GM23338 (cell line): ENCODE results near the gene TEDC2. TPM values are rescaled to one million over a fixed set of nuclear protein-coding genes. Genes with fewer than 3 reads are reported as not detected.

ENCODE experiments used
- ATAC-seq: fragments of 200-7000 bp; cut with Tn5 transposase; 3 replicates; pipeline ENCODE4 v1.9.1; 2020
- DNase-seq: peaks from one replicate; pipeline ENCODE4 v3.0.0-alpha.2; 2015; ENCODE audit warnings: low spot score
- H2AFZ ChIP-seq: fragments of 200-600 bp; sonication (generic); 2 replicates; pipeline ENCODE4 v1.8.0; 2016; ENCODE audit warnings: antibody characterized with exemption, mild to moderate bottlenecking, moderate library complexity
- H3F3A ChIP-seq: fragments of 200-600 bp; sonication (generic); replicated peaks from 2 replicates; pipeline ENCODE4 v1.8.0; 2017; ENCODE audit warnings: antibody characterized with exemption, mixed run types, low read depth
- H3K27ac ChIP-seq: fragments of 200-600 bp; sonication (generic); 2 replicates; pipeline ENCODE4 v1.6.1; 2016; ENCODE audit warnings: low read depth
- H3K27me3 ChIP-seq: fragments of 200-600 bp; sonication (generic); 2 replicates; pipeline ENCODE4 v1.8.0; 2016; ENCODE audit warnings: mild to moderate bottlenecking, mixed run types, moderate library complexity; ENCODE audit not compliant: insufficient read depth
- H3K36me3 ChIP-seq: fragments of 200-600 bp; sonication (generic); 2 replicates; pipeline ENCODE4 v1.8.0; 2016; ENCODE audit warnings: mild to moderate bottlenecking; ENCODE audit not compliant: insufficient read depth
- H3K4me1 ChIP-seq: fragments of 200-600 bp; sonication (generic); 2 replicates; pipeline ENCODE4 v1.8.0; 2016; ENCODE audit warnings: mild to moderate bottlenecking, moderate library complexity; ENCODE audit not compliant: insufficient read depth
- H3K4me2 ChIP-seq: fragments of 200-600 bp; sonication (generic); 2 replicates; pipeline ENCODE4 v1.7.1; 2017; ENCODE audit warnings: mixed run types
- H3K4me3 ChIP-seq: fragments of 200-600 bp; sonication (generic); 2 replicates; pipeline ENCODE4 v1.6.1; 2016; ENCODE audit warnings: mixed run types
- H3K79me2 ChIP-seq: fragments of 200-600 bp; sonication (generic); replicated peaks from 2 replicates; pipeline ENCODE4 v1.8.0; 2017; ENCODE audit warnings: mild to moderate bottlenecking; ENCODE audit not compliant: insufficient read depth
- H3K9me2 ChIP-seq: fragments of 200-600 bp; sonication (generic); 2 replicates; pipeline ENCODE4 v1.8.0; 2017; ENCODE audit not compliant: insufficient read depth
- H4K20me1 ChIP-seq: fragments of 200-600 bp; sonication (generic); replicated peaks from 2 replicates; pipeline ENCODE4 v1.8.0; 2017; ENCODE audit warnings: mild to moderate bottlenecking; ENCODE audit not compliant: insufficient read depth
- H3K27ac Mint-ChIP-seq: 2 replicates; pipeline ENCODE4 v1.8.0; 2020; ENCODE audit warnings: inconsistent platforms, mild to moderate bottlenecking, moderate library complexity, mixed read lengths
- H3K27me3 Mint-ChIP-seq: 3 replicates; pipeline ENCODE4 v1.8.0; 2022; ENCODE audit warnings: low read depth, mild to moderate bottlenecking, moderate library complexity, mixed read lengths, inconsistent platforms; ENCODE audit not compliant: insufficient read depth, poor library complexity
- H3K36me3 Mint-ChIP-seq: 3 replicates; pipeline ENCODE4 v1.8.0; 2021; ENCODE audit warnings: low read depth, mild to moderate bottlenecking, inconsistent platforms, moderate library complexity, mixed read lengths
- H3K4me1 Mint-ChIP-seq: 3 replicates; pipeline ENCODE4 v1.8.0; 2020; ENCODE audit warnings: mild to moderate bottlenecking, inconsistent platforms, mixed read lengths
- H3K4me3 Mint-ChIP-seq: 3 replicates; pipeline ENCODE4 v1.8.0; 2021; ENCODE audit warnings: moderate library complexity, mild to moderate bottlenecking, inconsistent platforms, mixed read lengths
- H3K9me3 Mint-ChIP-seq: 3 replicates; pipeline ENCODE4 v1.8.0; 2020; ENCODE audit warnings: moderate library complexity, mild to moderate bottlenecking, inconsistent platforms, mixed read lengths
- CREB1 ChIP-seq: fragments of 250-450 bp; sonication (Bioruptor Pico); IDR thresholded peaks from 2 replicates; pipeline ENCODE4 v1.5.0; 2020; ENCODE audit warnings: low read depth, mild to moderate bottlenecking, moderate library complexity
- EZH2 ChIP-seq: fragments of 200-600 bp; sonication (generic); IDR thresholded peaks from one replicate; pipeline ENCODE4 v1.8.0; 2017; ENCODE audit warnings: antibody characterized with exemption, mild to moderate bottlenecking, low read depth; ENCODE audit not compliant: unreplicated experiment
- EZH2phosphoT487 ChIP-seq: fragments of 200-600 bp; sonication (generic); IDR thresholded peaks from one replicate; pipeline ENCODE4 v1.8.1; 2018; ENCODE audit warnings: antibody characterized with exemption; ENCODE audit not compliant: unreplicated experiment
- JUNB ChIP-seq: IDR thresholded peaks from one replicate; pipeline ENCODE4 v1.6.1; 2016; ENCODE audit warnings: antibody characterized with exemption; ENCODE audit not compliant: unreplicated experiment
- NANOG ChIP-seq: IDR thresholded peaks from 2 replicates; pipeline ENCODE4 v1.6.1; 2016; ENCODE audit warnings: antibody characterized with exemption, borderline replicate concordance
- POLR2AphosphoS5 ChIP-seq: IDR thresholded peaks from 2 replicates; pipeline ENCODE4 v1.6.1; 2016; ENCODE audit warnings: antibody characterized with exemption, low read depth
- STAT1 ChIP-seq: IDR thresholded peaks from one replicate; pipeline ENCODE4 v1.6.1; 2016; ENCODE audit warnings: antibody characterized with exemption; ENCODE audit not compliant: unreplicated experiment
- ZNF114 ChIP-seq: fragments of 250-450 bp; sonication (Bioruptor Pico); IDR thresholded peaks from 2 replicates; pipeline ENCODE4 v1.5.0; 2020; ENCODE audit warnings: mild to moderate bottlenecking, moderate library complexity
- ZNF331 ChIP-seq: fragments of 250-450 bp; sonication (Bioruptor Pico); IDR thresholded peaks from 2 replicates; pipeline ENCODE4 v1.5.0; 2020; ENCODE audit warnings: low read depth, mild to moderate bottlenecking, moderate library complexity
- polyA plus RNA-seq: library from polyadenylated mRNA; unstranded; fragments of >200 nt; fragmentation: Nextera tagmentation; extraction: Ambion mirVana; gene quantifications from 2 replicates; pipeline ENCODE4 v1.2.1, GENCODE V29; 2016
- total RNA-seq: library from RNA; depleted of rRNA; stranded (reverse); fragments of >200 nt; shearing (Covaris generic); gene quantifications from 2 replicates; pipeline ENCODE4 v1.2.3, GENCODE V29; 2014
- TF ChIP-seq, protein P1 (sequence below): IDR thresholded peaks from 2 replicates; pipeline ENCODE4 v1.6.1; 2016; ENCODE audit warnings: antibody characterized with exemption
- TF ChIP-seq, protein P2 (sequence below), 2 experiments: fragments of 200-600 bp in 1 of 2; sonication (generic) in 1 of 2; conservative IDR thresholded peaks; 2 replicates each; pipeline versions ENCODE4 v1.5.1 to v1.6.1; 2016 to 2017; ENCODE audit warnings: antibody characterized with exemption in 2 of 2, low read depth in 2 of 2, mild to moderate bottlenecking in 2 of 2, moderate library complexity in 1 of 2
- TF ChIP-seq, protein P3 (sequence below): fragments of 250-450 bp; sonication (Bioruptor Pico); IDR thresholded peaks from 2 replicates; pipeline ENCODE4 v1.5.0; 2020; ENCODE audit warnings: mild to moderate bottlenecking, moderate library complexity

TEDC2 gene
- total and polyA plus RNA-seq, 2 experiments from 2014 or later: 50.6 to 98.9 TPM

DNA sequence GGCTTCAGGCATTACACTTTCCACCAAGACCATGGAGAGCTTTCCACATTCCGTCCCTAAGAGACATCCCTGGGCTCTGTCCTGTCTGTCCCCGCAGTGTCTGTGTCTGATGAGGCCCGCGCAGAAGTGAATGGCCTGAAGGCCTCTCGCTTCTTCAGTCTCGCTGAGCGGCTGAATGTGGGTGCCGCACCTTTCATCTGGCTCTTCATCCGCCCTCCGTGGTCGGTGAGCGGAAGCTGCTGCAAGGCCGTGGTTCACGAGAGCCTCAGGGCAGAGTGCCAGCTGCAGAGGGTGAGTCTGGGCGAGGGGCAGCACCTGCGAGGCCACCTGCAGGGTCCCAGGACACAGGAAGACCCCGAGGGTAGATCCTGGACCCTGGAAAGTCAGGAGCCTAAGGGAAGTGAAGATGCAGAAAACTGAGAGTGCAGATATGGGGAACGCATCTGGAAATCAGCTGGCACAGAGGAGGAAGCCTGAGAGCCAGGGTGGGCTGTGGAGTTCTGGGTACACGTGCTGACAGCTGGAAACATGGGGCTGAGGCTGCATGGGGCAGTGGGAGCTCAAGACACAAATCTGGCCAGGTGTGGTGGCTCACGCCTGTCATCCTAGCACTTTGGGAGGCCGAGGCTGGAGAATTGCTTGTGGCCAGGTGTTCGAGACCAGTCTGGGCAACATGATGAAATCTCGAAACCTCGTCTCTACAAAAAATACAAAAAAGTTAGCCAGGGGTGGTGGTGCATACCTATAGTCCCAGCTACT, 22.7 kb upstream of the TEDC2 start (continued):
- TF ChIP-seq POLR2AphosphoS5 (no peak), JUNB (no peak)
- TF ChIP-seq, protein P1, sequence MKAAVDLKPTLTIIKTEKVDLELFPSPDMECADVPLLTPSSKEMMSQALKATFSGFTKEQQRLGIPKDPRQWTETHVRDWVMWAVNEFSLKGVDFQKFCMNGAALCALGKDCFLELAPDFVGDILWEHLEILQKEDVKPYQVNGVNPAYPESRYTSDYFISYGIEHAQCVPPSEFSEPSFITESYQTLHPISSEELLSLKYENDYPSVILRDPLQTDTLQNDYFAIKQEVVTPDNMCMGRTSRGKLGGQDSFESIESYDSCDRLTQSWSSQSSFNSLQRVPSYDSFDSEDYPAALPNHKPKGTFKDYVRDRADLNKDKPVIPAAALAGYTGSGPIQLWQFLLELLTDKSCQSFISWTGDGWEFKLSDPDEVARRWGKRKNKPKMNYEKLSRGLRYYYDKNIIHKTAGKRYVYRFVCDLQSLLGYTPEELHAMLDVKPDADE: no peak

DNA sequence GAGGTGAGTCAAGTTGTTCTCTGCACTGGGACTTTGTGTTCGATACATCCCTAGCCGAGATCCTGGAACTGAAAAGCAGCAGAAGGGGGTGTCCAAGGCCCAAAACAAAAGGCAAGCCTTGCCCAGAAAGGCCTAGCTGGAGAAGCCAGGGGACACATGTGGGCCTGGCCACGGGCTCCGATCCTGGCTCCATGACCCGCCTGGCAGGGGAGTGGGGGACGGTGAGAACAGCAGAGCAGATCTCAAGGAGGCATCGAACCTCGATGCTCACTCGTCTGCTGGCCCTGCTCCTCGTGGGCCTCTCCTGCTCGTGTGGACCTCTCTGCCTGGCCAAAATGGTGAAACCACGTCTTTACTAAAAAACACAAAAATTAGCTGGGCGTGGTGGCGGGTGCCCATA, 21.8 kb upstream of the TEDC2 start:
- Histone ChIP-seq H2AFZ (no peak overlapping the region), H3K79me2 (no peaks in the 10 kb centered on the region), H3K4me2 (no peak overlapping the region), H3K4me1 (no peaks in the 10 kb centered on the region), H3F3A (no peaks in the 10 kb centered on the region), H3K9me2 (no peaks in the 10 kb centered on the region), H3K4me3 (no peak overlapping the region), H3K27me3 (no peaks in the 10 kb centered on the region), H3K36me3 (peaks cover 7% of the 10 kb centered on the region), H4K20me1 (peaks cover 9% of the 10 kb centered on the region; the same call in 1 of the 2 replicates), H3K27ac (no peak overlapping the region)
- Mint-ChIP-seq H3K4me3 (no peak overlapping the region), H3K9me3 (no peaks in the 10 kb centered on the region), H3K27ac (no peak overlapping the region), H3K4me1 (no peaks in the 10 kb centered on the region), H3K36me3 (peaks cover 78% of the 10 kb centered on the region), H3K27me3 (peaks cover 6% of the 10 kb centered on the region)
- ATAC-seq (no peak), DNase-seq (no peak)
- no peak for TF ChIP-seq CREB1 (CRISPR knock-in tag)
- TF ChIP-seq, protein P2, sequence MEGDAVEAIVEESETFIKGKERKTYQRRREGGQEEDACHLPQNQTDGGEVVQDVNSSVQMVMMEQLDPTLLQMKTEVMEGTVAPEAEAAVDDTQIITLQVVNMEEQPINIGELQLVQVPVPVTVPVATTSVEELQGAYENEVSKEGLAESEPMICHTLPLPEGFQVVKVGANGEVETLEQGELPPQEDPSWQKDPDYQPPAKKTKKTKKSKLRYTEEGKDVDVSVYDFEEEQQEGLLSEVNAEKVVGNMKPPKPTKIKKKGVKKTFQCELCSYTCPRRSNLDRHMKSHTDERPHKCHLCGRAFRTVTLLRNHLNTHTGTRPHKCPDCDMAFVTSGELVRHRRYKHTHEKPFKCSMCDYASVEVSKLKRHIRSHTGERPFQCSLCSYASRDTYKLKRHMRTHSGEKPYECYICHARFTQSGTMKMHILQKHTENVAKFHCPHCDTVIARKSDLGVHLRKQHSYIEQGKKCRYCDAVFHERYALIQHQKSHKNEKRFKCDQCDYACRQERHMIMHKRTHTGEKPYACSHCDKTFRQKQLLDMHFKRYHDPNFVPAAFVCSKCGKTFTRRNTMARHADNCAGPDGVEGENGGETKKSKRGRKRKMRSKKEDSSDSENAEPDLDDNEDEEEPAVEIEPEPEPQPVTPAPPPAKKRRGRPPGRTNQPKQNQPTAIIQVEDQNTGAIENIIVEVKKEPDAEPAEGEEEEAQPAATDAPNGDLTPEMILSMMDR (conservative IDR thresholded peaks at IDR 0.05; ENCODE audit: low read depth in 2 of 2): no peak
- TF ChIP-seq, protein P1: no peak
- no peak for TF ChIP-seq ZNF114
- no peak for TF ChIP-seq NANOG
- no peak for TF ChIP-seq EZH2phosphoT487
- TF ChIP-seq, protein P3, sequence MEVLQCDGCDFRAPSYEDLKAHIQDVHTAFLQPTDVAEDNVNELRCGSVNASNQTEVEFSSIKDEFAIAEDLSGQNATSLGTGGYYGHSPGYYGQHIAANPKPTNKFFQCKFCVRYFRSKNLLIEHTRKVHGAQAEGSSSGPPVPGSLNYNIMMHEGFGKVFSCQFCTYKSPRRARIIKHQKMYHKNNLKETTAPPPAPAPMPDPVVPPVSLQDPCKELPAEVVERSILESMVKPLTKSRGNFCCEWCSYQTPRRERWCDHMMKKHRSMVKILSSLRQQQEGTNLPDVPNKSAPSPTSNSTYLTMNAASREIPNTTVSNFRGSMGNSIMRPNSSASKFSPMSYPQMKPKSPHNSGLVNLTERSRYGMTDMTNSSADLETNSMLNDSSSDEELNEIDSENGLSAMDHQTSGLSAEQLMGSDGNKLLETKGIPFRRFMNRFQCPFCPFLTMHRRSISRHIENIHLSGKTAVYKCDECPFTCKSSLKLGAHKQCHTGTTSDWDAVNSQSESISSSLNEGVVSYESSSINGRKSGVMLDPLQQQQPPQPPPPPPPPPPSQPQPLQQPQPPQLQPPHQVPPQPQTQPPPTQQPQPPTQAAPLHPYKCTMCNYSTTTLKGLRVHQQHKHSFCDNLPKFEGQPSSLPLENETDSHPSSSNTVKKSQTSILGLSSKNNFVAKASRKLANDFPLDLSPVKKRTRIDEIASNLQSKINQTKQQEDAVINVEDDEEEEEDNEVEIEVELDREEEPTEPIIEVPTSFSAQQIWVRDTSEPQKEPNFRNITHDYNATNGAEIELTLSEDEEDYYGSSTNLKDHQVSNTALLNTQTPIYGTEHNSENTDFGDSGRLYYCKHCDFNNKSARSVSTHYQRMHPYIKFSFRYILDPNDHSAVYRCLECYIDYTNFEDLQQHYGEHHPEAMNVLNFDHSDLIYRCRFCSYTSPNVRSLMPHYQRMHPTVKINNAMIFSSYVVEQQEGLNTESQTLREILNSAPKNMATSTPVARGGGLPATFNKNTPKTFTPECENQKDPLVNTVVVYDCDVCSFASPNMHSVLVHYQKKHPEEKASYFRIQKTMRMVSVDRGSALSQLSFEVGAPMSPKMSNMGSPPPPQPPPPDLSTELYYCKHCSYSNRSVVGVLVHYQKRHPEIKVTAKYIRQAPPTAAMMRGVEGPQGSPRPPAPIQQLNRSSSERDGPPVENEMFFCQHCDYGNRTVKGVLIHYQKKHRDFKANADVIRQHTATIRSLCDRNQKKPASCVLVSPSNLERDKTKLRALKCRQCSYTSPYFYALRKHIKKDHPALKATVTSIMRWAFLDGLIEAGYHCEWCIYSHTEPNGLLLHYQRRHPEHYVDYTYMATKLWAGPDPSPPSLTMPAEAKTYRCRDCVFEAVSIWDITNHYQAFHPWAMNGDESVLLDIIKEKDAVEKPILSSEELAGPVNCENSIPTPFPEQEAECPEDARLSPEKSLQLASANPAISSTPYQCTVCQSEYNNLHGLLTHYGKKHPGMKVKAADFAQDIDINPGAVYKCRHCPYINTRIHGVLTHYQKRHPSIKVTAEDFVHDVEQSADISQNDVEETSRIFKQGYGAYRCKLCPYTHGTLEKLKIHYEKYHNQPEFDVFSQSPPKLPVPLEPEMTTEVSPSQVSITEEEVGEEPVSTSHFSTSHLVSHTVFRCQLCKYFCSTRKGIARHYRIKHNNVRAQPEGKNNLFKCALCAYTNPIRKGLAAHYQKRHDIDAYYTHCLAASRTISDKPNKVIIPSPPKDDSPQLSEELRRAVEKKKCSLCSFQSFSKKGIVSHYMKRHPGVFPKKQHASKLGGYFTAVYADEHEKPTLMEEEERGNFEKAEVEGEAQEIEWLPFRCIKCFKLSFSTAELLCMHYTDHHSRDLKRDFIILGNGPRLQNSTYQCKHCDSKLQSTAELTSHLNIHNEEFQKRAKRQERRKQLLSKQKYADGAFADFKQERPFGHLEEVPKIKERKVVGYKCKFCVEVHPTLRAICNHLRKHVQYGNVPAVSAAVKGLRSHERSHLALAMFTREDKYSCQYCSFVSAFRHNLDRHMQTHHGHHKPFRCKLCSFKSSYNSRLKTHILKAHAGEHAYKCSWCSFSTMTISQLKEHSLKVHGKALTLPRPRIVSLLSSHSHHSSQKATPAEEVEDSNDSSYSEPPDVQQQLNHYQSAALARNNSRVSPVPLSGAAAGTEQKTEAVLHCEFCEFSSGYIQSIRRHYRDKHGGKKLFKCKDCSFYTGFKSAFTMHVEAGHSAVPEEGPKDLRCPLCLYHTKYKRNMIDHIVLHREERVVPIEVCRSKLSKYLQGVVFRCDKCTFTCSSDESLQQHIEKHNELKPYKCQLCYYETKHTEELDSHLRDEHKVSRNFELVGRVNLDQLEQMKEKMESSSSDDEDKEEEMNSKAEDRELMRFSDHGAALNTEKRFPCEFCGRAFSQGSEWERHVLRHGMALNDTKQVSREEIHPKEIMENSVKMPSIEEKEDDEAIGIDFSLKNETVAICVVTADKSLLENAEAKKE: no peak
- TF ChIP-seq JUNB: no peak
- TF ChIP-seq ZNF331 (CRISPR knock-in tag): no peak
- no peak for TF ChIP-seq STAT1
- no peak for TF ChIP-seq EZH2
- TF ChIP-seq POLR2AphosphoS5: no peak
